GM18951 (cell line): ENCODE results near the gene ARIH1.
"Not testable (repeated sequence)": the region's sequence is repeated elsewhere in the genome, so short reads cannot be mapped to it uniquely, and the experiment has no call there.

Experiments
- POLR2A ChIP-seq: IDR thresholded peaks from 4 replicates; pipeline ENCODE4 v1.6.1; 2011; ENCODE audit warnings: mild to moderate bottlenecking; ENCODE audit not compliant: insufficient read length, insufficient read depth; ENCODE audit errors: extremely low read depth
- in situ Hi-C: fragments of 300-500 bp; cut with MboI; formaldehyde crosslinking; loops from one replicate; pipeline ENCODE4 v1.12.0; 2022; ENCODE audit warnings: low sequenced_read_pairs, mixed read lengths, inconsistent platforms; ENCODE audit not compliant: unreplicated experiment

Gene ARIH1

GRCh38 chr15:72614810-72615532, 140.8 kb downstream of the ARIH1 start:
- TF ChIP-seq POLR2A, result no peak
- in situ Hi-C loops, result no loop called here

- in situ Hi-C loops, result not testable (repeated sequence)
These were observed 141.6 kb downstream of the ARIH1 start for GRCh38 chr15:72615533-72616233.

GRCh38 chr15:72616491-72617210, 142.5 kb downstream of the ARIH1 start:
- TF ChIP-seq POLR2A, result no peak
- in situ Hi-C loops, result no loop called here

GRCh38 chr15:72623854-72624253, 149.7 kb downstream of the ARIH1 start:
- in situ Hi-C loops, result not testable (repeated sequence)

- in situ Hi-C loops, result not testable (repeated sequence)
These were observed 152.0 kb downstream of the ARIH1 start for GRCh38 chr15:72626153-72626552.

GRCh38 chr15:72628249-72629067, 154.3 kb downstream of the ARIH1 start:
- in situ Hi-C loops, result not testable (repeated sequence)

GRCh38 chr15:72629068-72629570, 155.0 kb downstream of the ARIH1 start:
- in situ Hi-C loops, result not testable (repeated sequence)

- in situ Hi-C loops, result loop anchor here (10.0 kb wide), 1 partner anchor 1468 kb away; no protein-coding TSS in a partner anchor
These were observed 162.6 kb downstream of the ARIH1 start for GRCh38 chr15:72636519-72637282.

- in situ Hi-C loops, result loop anchor here (10.0 kb wide), 1 partner anchor 1465 kb away; no protein-coding TSS in a partner anchor
These were observed 165.8 kb downstream of the ARIH1 start for GRCh38 chr15:72639759-72640483.

GRCh38 chr15:72642271-72642670, 168.1 kb downstream of the ARIH1 start:
- in situ Hi-C loops, result not testable (repeated sequence)

GRCh38 chr15:72648631-72649253, 174.6 kb downstream of the ARIH1 start:
- in situ Hi-C loops, result not testable (repeated sequence)
